Heart left ventricle (tissue), 16 donors: ENCODE measurements around the gene GALNT12. TPM values are rescaled to one million over a fixed set of nuclear protein-coding genes. Genes with fewer than 3 reads are reported as not detected.

Experiments
- ATAC-seq, 4 donors: fragments of 200-7000 bp; cut with Tn5 transposase; one replicate each; pipeline ENCODE4 v1.9.1; 2020 to 2022; ENCODE audit warnings: moderate library complexity in 4 of 4, mild to moderate bottlenecking in 3 of 4, moderate number of reproducible peaks in 1 of 4
- DNase-seq, 5 donors: peaks; one replicate each; pipeline ENCODE4 v3.0.0-alpha.2; 2020
- H3K27ac ChIP-seq, 12 donors: fragments of 200-600 bp; sonication (generic) in 4 of 12; one replicate each; pipeline versions ENCODE4 v1.5.0 to v1.8.0; 2016 to 2022; ENCODE audit warnings: mild to moderate bottlenecking in 2 of 12
- H3K27me3 ChIP-seq, 9 donors: fragments of 200-600 bp; sonication (generic) in 2 of 9; one replicate each; pipeline versions ENCODE4 v1.5.1 to v1.8.0; 2016 to 2022; ENCODE audit warnings: mild to moderate bottlenecking in 3 of 9
- H3K36me3 ChIP-seq, 9 donors: fragments of 200-600 bp; sonication (generic) in 2 of 9; one replicate each; pipeline versions ENCODE4 v1.5.0 to v1.8.0; 2018 to 2022; ENCODE audit warnings: mild to moderate bottlenecking in 2 of 9
- H3K4me1 ChIP-seq, 12 donors: fragments of 200-600 bp; sonication (generic) in 4 of 12; one replicate each; pipeline versions ENCODE4 v1.5.0 to v1.8.0; 2016 to 2022; ENCODE audit warnings: mild to moderate bottlenecking in 3 of 12
- H3K4me3 ChIP-seq, 12 donors: fragments of 200-600 bp; sonication (generic) in 4 of 12; one replicate each; pipeline versions ENCODE4 v1.5.0 to v1.8.0; 2017 to 2022; ENCODE audit warnings: mild to moderate bottlenecking in 9 of 12, moderate library complexity in 4 of 12
- H3K9me3 ChIP-seq, 12 donors: fragments of 200-600 bp; sonication (generic) in 4 of 12; one replicate each; pipeline versions ENCODE4 v1.5.0 to v1.8.0; 2016 to 2022; ENCODE audit warnings: mild to moderate bottlenecking in 1 of 12
- POLR2A ChIP-seq, 2 donors: fragments of 450-650 bp; IDR thresholded peaks; one replicate each; pipeline ENCODE4 v1.6.1; 2017; ENCODE audit warnings: antibody characterized with exemption in 2 of 2, mild to moderate bottlenecking in 2 of 2, moderate library complexity in 2 of 2
- WGBS, 4 donors: extraction: QIAGEN DNeasy Blood & Tissue Kit in 2 of 4; methylation state at CpG; one replicate each; pipeline versions ENCODE4 v1.1.5 to v1.1.7; 2013 to 2018; 5-methylcytosine and 5-hydroxymethylcytosine counted together
- intact Hi-C, 10 donors: fragments of 100-400 bp; cut with DNase I; formaldehyde crosslinking; loops; one replicate each; pipeline versions ENCODE4 v1.11.1 to v1.14.2; 2022
- polyA plus RNA-seq, 2 donors: library from polyadenylated mRNA; stranded (reverse); fragments of 200-250 nt; gene quantifications; one replicate each; pipeline ENCODE4 v1.2.3, GENCODE V29; 2013
- total RNA-seq, 9 donors: library from RNA; depleted of rRNA in 2 of 9; stranded (reverse); fragments of >200 nt in 2 of 9; fragmentation: NEBNext Ultra II Directional in 3 of 9; extraction: Animal tissue kit (Norgen Biotek cat#: 25700) in 3 of 9; gene quantifications; one replicate each; pipeline versions ENCODE4 v1.1.0 to v1.2.4, GENCODE V29; 2016 to 2023
- TF ChIP-seq, protein P1 (sequence below), 12 donors: fragments of 200-600 bp; sonication (generic) in 4 of 12; IDR thresholded peaks; one replicate each; pipeline versions ENCODE4 v1.5.0 to v1.8.0; 2018 to 2022; ENCODE audit warnings: antibody characterized with exemption in 12 of 12, mild to moderate bottlenecking in 5 of 12
- donor health status: ischemic (EF 13 %, LVEDD 7.1; RV severe dilation, severe dysfunction).
- donor health status: healthy with polysubstance abuse.
- donor health status: DM: no; HTN: yes; CAD: no.
- donor health status: DM: no; HTN: no; CAD: no.
- donor health status: ischemic (EF 25% LVEDD 6.9; RV normal size, moderate dysfunction).
- donor health status: ischemic (EF 25% LVEDD 5.7; RV mildly dilated, moderate dysfunction).
- donor health status: healthy.
- donor health status: DM: yes; HTN: yes; CAD: no.
- donor health status: ischemic (EF 35%, LVEDD 5.7; RV mildly dilated, moderate dysfunction).
- donor health status: nonischemic (EF 11% LVEDD 7.7; RV severe dilation, severe dysfunction).
- donor health status: DM: yes; HTN: yes; CAD: no.
- donor health status: PGD.
- donor health status: ischemic (EF 29% LVEDD 5.4; RV normal size, mild dysfunction).
- donor health status: nonischemic (EF 23%, LVEDD 6.1; RV moderate dilation, normal function).

GALNT12 gene
- total and polyA plus RNA-seq, 11 donors = 0.23 to 4.7 (median 0.44) TPM

DNA sequence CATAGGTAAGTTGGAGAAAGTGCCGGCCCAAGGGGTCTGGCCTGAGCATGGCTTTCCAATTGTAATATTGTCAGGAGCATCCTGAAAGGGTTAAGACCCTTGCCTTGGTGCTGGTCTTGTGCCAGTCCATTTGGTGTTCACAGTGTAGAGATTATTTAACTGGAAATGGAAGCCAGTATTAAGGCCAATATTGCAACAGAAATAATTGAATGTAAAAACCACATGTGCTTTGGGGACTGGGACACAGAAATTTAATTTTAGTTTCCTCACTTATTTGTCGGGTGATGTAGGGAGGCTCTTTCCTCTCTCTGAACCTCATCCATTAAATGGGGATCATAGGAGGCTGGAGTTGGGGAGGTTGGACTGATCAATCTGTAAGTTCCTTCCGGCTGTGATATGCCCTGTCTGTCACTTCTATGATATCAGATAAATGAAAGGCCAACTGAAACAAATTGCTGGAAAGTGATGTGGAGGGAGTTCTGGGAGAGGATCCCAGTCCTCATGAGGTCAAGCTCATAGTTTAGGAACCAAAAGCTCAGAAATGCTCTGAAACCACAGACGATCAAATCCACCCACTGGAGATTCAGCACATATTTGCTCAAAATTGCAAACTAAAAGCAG is 81.4 kb downstream of the GALNT12 start:
- Histone ChIP-seq H3K4me1 (peaks cover 0 to 82% (median 54%) of the 10 kb centered on the region in 12 donors), H3K4me3 (no peak overlapping the region), H3K27ac (peak overlapping the region in 9 of 12 donors; percentile 8 to 82 (median 70)), H3K9me3 (no peaks in the 10 kb centered on the region), H3K36me3 (no peaks in the 10 kb centered on the region), H3K27me3 (no peaks in the 10 kb centered on the region)
- WGBS, 4 donors = 42 to 59% (median 49%) methylated on average over 4 of the region's 4 CpGs
- TF ChIP-seq, protein P1, sequence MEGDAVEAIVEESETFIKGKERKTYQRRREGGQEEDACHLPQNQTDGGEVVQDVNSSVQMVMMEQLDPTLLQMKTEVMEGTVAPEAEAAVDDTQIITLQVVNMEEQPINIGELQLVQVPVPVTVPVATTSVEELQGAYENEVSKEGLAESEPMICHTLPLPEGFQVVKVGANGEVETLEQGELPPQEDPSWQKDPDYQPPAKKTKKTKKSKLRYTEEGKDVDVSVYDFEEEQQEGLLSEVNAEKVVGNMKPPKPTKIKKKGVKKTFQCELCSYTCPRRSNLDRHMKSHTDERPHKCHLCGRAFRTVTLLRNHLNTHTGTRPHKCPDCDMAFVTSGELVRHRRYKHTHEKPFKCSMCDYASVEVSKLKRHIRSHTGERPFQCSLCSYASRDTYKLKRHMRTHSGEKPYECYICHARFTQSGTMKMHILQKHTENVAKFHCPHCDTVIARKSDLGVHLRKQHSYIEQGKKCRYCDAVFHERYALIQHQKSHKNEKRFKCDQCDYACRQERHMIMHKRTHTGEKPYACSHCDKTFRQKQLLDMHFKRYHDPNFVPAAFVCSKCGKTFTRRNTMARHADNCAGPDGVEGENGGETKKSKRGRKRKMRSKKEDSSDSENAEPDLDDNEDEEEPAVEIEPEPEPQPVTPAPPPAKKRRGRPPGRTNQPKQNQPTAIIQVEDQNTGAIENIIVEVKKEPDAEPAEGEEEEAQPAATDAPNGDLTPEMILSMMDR (IDR thresholded peaks at IDR 0.05) = no peak
- TF ChIP-seq POLR2A (IDR thresholded peaks at IDR 0.05) = no peak
- peak; percentile 41 to 65 (median 54) for ATAC-seq
- peak in 1 of 5 donors; percentile 66 for DNase-seq
- intact Hi-C loops = loop anchor here in 2 of 10 donors (1.0 to 5.0 kb wide), 3 partner anchors 17 to 83 kb away; partner anchors contain the start of gene COL15A1 (in 1 of the 2)

DNA sequence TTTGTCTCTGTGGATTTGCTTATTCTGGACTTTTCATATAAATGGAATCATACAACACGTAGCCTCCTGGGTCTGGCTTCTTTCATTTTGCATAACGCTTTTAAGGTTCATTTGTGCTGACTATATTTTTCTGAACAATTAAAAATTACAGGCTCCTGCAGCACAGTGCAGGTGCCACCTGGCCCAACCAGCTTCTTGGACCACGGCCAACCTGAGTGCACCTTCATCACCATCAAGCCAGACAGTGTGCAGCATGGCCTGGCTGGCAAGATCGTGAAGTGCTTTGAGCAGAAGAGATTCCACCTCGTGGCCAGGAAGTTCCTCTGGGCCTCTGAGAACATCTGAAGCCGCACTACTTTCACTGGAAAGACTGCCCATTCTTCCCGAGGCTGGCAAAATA is 82.8 kb downstream of the GALNT12 start:
- TF ChIP-seq, protein P1 (IDR thresholded peaks at IDR 0.05) = no peak
- TF ChIP-seq POLR2A (IDR thresholded peaks at IDR 0.05) = no peak
- peak overlapping the region in 5 of 12 donors; percentile 37 to 80 (median 70) for H3K27ac ChIP-seq
- H3K9me3 ChIP-seq = no peaks in the 10 kb centered on the region
- no peak for DNase-seq
- intact Hi-C loops = no loop called here
- H3K36me3 ChIP-seq = no peaks in the 10 kb centered on the region
- no peak for ATAC-seq
- H3K4me3 ChIP-seq = no peak overlapping the region
- H3K4me1 ChIP-seq = peaks cover 0 to 74% (median 48%) of the 10 kb centered on the region in 12 donors
- WGBS, 4 donors = 58 to 75% (median 60%) methylated on average over 5 to 7 of the region's 7 CpGs
- no peaks in the 10 kb centered on the region for H3K27me3 ChIP-seq

DNA sequence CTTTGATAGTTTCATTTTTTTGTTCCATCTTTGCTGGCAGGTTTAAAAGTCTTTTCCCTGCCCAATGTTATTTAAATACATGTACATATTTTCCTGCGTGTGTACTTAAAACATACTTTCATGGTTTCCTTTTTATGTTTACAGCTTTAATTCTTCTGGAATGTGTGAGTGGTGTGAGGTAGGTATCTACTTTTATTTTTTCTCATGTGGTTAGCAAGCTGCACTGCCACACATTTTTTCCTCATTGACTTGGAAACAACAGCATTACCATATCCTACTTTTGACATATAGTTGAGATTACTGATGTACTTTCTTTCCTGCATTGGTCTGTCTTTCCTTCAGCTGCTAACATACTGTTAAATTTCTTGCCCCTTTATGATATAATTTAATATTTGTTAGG is 84.8 kb downstream of the GALNT12 start:
- Histone ChIP-seq H3K4me3 (no peak overlapping the region), H3K36me3 (no peaks in the 10 kb centered on the region), H3K27me3 (no peaks in the 10 kb centered on the region), H3K27ac (no peak overlapping the region), H3K9me3 (peaks cover 0 to 12% (median 2%) of the 10 kb centered on the region in 12 donors), H3K4me1 (peaks cover 0 to 59% (median 32%) of the 10 kb centered on the region in 12 donors)
- intact Hi-C loops = no loop called here
- ATAC-seq (no peak), DNase-seq (no peak)
- WGBS, 4 donors = 87 to 93% (median 90%) methylated on average over 1 of the region's 1 CpG
- TF ChIP-seq POLR2A (IDR thresholded peaks at IDR 0.05) = no peak
- TF ChIP-seq, protein P1 (IDR thresholded peaks at IDR 0.05) = no peak

DNA sequence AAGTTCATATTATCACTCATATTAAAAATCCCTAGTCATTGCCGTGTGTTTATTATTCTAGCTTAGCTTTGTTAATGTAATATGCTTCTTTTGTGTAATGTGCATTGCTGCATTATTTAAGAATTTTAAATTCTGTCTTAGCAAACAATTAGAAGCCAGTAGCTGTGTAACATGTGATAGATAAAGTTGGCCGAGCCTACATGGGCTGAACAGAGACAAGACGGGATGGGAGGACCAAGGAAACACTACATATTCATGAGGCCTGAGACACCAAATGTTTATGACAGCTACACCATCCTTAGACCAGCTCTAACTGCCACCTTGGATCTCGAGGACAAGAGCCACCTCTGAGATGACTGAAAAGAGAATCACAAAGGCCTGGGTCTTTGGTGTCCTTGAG is 85.2 kb downstream of the GALNT12 start:
- Histone ChIP-seq H3K9me3 (peaks cover 0 to 16% (median 2%) of the 10 kb centered on the region in 12 donors), H3K4me3 (no peak overlapping the region), H3K27me3 (no peaks in the 10 kb centered on the region), H3K36me3 (no peaks in the 10 kb centered on the region), H3K4me1 (peaks cover 0 to 55% (median 30%) of the 10 kb centered on the region in 12 donors), H3K27ac (no peak overlapping the region)
- WGBS, 4 donors = 77 to 87% (median 82%) methylated on average over 4 of the region's 4 CpGs
- DNase-seq (no peak), ATAC-seq (no peak)
- intact Hi-C loops = no loop called here
- TF ChIP-seq, protein P1 (IDR thresholded peaks at IDR 0.05) = no peak
- TF ChIP-seq POLR2A (IDR thresholded peaks at IDR 0.05) = no peak
